GM12873 (cell line): Measurements from ENCODE around the gene CD2BP2.

Experiments
- CTCF ChIP-seq: IDR thresholded peaks from 2 replicates; pipeline ENCODE4 v1.5.1; 2012; ENCODE audit warnings: low read depth, mild to moderate bottlenecking, moderate library complexity, low read length, control low read depth; ENCODE audit not compliant: insufficient read depth; ENCODE audit errors: missing control alignments

The CD2BP2 gene

GRCh38 chr16:30335598-30336474, 19.3 kb downstream of the CD2BP2 start:
- TF ChIP-seq CTCF = no peak
